Measurements from ENCODE around the gene NKX6-1.

Gene NKX6-1

GRCh38 chr4:84497504-84498202, 1.4 kb downstream of the NKX6-1 start:
- DNase-seq: peak; percentile 11

GRCh38 chr4:84496706-84497503, 2.2 kb downstream of the NKX6-1 start:
- DNase-seq: no peak

GRCh38 chr4:84496331-84496705, 2.8 kb downstream of the NKX6-1 start:
- no peak for DNase-seq

GRCh38 chr4:84495794-84496261, 3.3 kb downstream of the NKX6-1 start:
- DNase-seq: no peak

- no peak for DNase-seq
Measured at GRCh38 chr4:84495118-84495793, 3.8 kb downstream of the NKX6-1 start.

- DNase-seq: no peak
Measured at GRCh38 chr4:84494531-84494930, 4.6 kb downstream of the NKX6-1 start.

GRCh38 chr4:84494076-84494475, 5.0 kb downstream of the NKX6-1 start:
- no peak for DNase-seq

- peak; percentile 58 for DNase-seq
Measured at GRCh38 chr4:84493092-84493850, 5.8 kb downstream of the NKX6-1 start.

GRCh38 chr4:84492737-84493091, 6.4 kb downstream of the NKX6-1 start:
- DNase-seq: peak; percentile 9

GRCh38 chr4:84492290-84492689, 6.8 kb downstream of the NKX6-1 start:
- no peak for DNase-seq

GRCh38 chr4:84491481-84491880, 7.6 kb downstream of the NKX6-1 start:
- no peak for DNase-seq

GRCh38 chr4:84490663-84491062, 8.4 kb downstream of the NKX6-1 start:
- no peak for DNase-seq

- DNase-seq: no peak
Measured at GRCh38 chr4:84484236-84484635, 14.9 kb downstream of the NKX6-1 start.

GRCh38 chr4:84483688-84484087, 15.4 kb downstream of the NKX6-1 start:
- no peak for DNase-seq

- no peak for DNase-seq
Measured at GRCh38 chr4:84482564-84483563, 16.2 kb downstream of the NKX6-1 start.

GRCh38 chr4:84481860-84482245, 17.2 kb downstream of the NKX6-1 start:
- no peak for DNase-seq

- DNase-seq: no peak
Measured at GRCh38 chr4:84481077-84481859, 17.8 kb downstream of the NKX6-1 start.

GRCh38 chr4:84480082-84480481, 19.0 kb downstream of the NKX6-1 start:
- no peak for DNase-seq

- DNase-seq: no peak
Measured at GRCh38 chr4:84479663-84480062, 19.4 kb downstream of the NKX6-1 start.

- no peak for DNase-seq
Measured at GRCh38 chr4:84477738-84478137, 21.4 kb downstream of the NKX6-1 start.

- DNase-seq: no peak
Measured at GRCh38 chr4:84474107-84474506, 25.0 kb downstream of the NKX6-1 start.
